HCT116 (cell line): Measurements from ENCODE around the gene ZDHHC21. TPM values are rescaled to one million over a fixed set of nuclear protein-coding genes. Genes with fewer than 3 reads are reported as not detected.
"Not testable (repeated sequence)": the region's sequence is repeated elsewhere in the genome, so short reads cannot be mapped to it uniquely, and the experiment has no call there.

Experiments
- ATAC-seq: fragments of 200-7000 bp; cut with Tn5 transposase; 2 replicates; pipeline ENCODE4 v1.9.1; 2020; ENCODE audit warnings: mild to moderate bottlenecking, moderate library complexity
- BruUV-seq: library from RNA; stranded (reverse); fragments of 400-500 nt; replicated peaks from 2 replicates; lab custom pipeline; 2021; lab: Mats Ljungman, UMichigan
- CTCF ChIA-PET: fragments of 300-600 bp; sonication (Branson Sonifier 250); formaldehyde crosslinking; loops from one replicate; lab custom pipeline; 2021; ENCODE audit warnings: antibody characterized with exemption; lab: Charles Lee
- POLR2A ChIA-PET: fragments of 300-600, 350-600 bp; sonication (Branson Sonifier 250); formaldehyde crosslinking; loops from one replicate; lab custom pipeline; 2021; ENCODE audit warnings: antibody characterized with exemption; lab: Charles Lee
- RAD21 ChIA-PET, 2 experiments: fragments of 300-600 bp; sonication (Branson Sonifier 250); formaldehyde crosslinking; loops; one replicate each; lab custom pipeline; 2023; ENCODE audit warnings: low total read pairs in 2 of 2; ENCODE audit not compliant: uncharacterized antibody in 2 of 2, unreplicated experiment in 2 of 2, low non-redundant PET in 1 of 2; lab: Charles Lee
- DNase-seq: peaks from one replicate; pipeline ENCODE4 v3.0.0-alpha.2; 2010; ENCODE audit warnings: low read depth, low spot score
- H2AFZ ChIP-seq: fragments of 200-600 bp; shearing (Covaris generic), sonication (generic); 2 replicates; pipeline ENCODE4 v1.6.1; 2017; ENCODE audit warnings: low read depth, mixed run types, mixed read lengths, antibody characterized with exemption, low read length; ENCODE audit not compliant: poor library complexity, severe bottlenecking
- H3K27ac ChIP-seq: 2 replicates; pipeline ENCODE4 v1.5.1; 2012; ENCODE audit warnings: low read depth, low read length
- H3K27me3 ChIP-seq: fragments of 200-600 bp; sonication (generic); 2 replicates; pipeline ENCODE4 v1.6.1; 2016; ENCODE audit warnings: mixed run types, low read length, mixed read lengths; ENCODE audit not compliant: insufficient read depth
- H3K36me3 ChIP-seq, 2 experiments: fragments of 200-500 bp in 1 of 2; fragments of 200-600 bp in 1 of 2; sonication (Bioruptor generic) in 1 of 2; sonication (generic) in 1 of 2; 2 replicates each; pipeline versions ENCODE4 v1.5.1 to v1.6.1; 2014 to 2016; ENCODE audit warnings: low read length in 2 of 2, inconsistent platforms in 1 of 2, mixed read lengths in 1 of 2, mixed run types in 1 of 2; ENCODE audit not compliant: insufficient read depth in 2 of 2, control insufficient read depth in 1 of 2
- H3K4me1 ChIP-seq, 2 experiments: fragments of 200-600 bp in 1 of 2; sonication (generic) in 1 of 2; 2 replicates each; pipeline versions ENCODE4 v1.5.1 to v1.6.1; 2012 to 2017; ENCODE audit warnings: low read length in 2 of 2, inconsistent platforms in 1 of 2, mild to moderate bottlenecking in 1 of 2, mixed read lengths in 1 of 2, mixed run types in 1 of 2, moderate library complexity in 1 of 2; ENCODE audit not compliant: insufficient read depth in 2 of 2, control insufficient read depth in 1 of 2
- H3K4me2 ChIP-seq: fragments of 200-600 bp; sonication (generic); 2 replicates; pipeline ENCODE4 v1.6.1; 2017; ENCODE audit warnings: mixed run types, low read length, mixed read lengths
- H3K4me3 ChIP-seq, 2 experiments: fragments of 200-600 bp in 1 of 2; sonication (generic) in 1 of 2; replicated peaks in 1 of 2; 2 replicates each; pipeline ENCODE4 v1.5.1; 2011 to 2016; ENCODE audit warnings: low read length in 2 of 2, control low read depth in 1 of 2, low read depth in 1 of 2, mild to moderate bottlenecking in 1 of 2, mixed read lengths in 1 of 2, mixed run types in 1 of 2
- H3K79me2 ChIP-seq: fragments of 200-600 bp; sonication (generic); 2 replicates; pipeline ENCODE4 v1.6.1; 2017; ENCODE audit warnings: mild to moderate bottlenecking, mixed run types, low read length, moderate library complexity, mixed read lengths; ENCODE audit not compliant: insufficient read depth
- H3K9ac ChIP-seq: fragments of 200-600 bp; sonication (generic); 2 replicates; pipeline ENCODE4 v1.6.1; 2016; ENCODE audit warnings: low read length, mixed read lengths
- H3K9me2 ChIP-seq: fragments of 200-600 bp; sonication (generic), shearing (Covaris generic); 2 replicates; pipeline ENCODE4 v1.6.1; 2017; ENCODE audit warnings: mixed run types, mild to moderate bottlenecking, moderate library complexity; ENCODE audit not compliant: insufficient read depth
- H3K9me3 ChIP-seq, 2 experiments: fragments of 200-500 bp in 1 of 2; fragments of 200-600 bp in 1 of 2; sonication (Bioruptor generic) in 1 of 2; sonication (generic) in 1 of 2; 2 replicates each; pipeline ENCODE4 v1.6.1; 2014 to 2017; ENCODE audit warnings: low read length in 2 of 2, mixed read lengths in 2 of 2, inconsistent platforms in 1 of 2, low read depth in 1 of 2, mild to moderate bottlenecking in 1 of 2, mixed run types in 1 of 2, moderate library complexity in 1 of 2; ENCODE audit not compliant: control insufficient read depth in 1 of 2, insufficient read depth in 1 of 2
- H4K20me1 ChIP-seq: fragments of 200-600 bp; sonication (generic), shearing (Covaris generic); 2 replicates; pipeline ENCODE4 v1.6.1; 2017; ENCODE audit warnings: mixed run types, mild to moderate bottlenecking, moderate library complexity; ENCODE audit not compliant: insufficient read depth
- CBX3 ChIP-seq: IDR thresholded peaks from 2 replicates; pipeline ENCODE4 v1.6.1; 2012; ENCODE audit warnings: low read depth
- EZH2phosphoT487 ChIP-seq: fragments of 200-600 bp; IDR thresholded peaks from 2 replicates; pipeline ENCODE4 v1.6.1; 2018; ENCODE audit warnings: antibody characterized with exemption, borderline replicate concordance
- FOSL1 ChIP-seq: IDR thresholded peaks from 2 replicates; pipeline ENCODE4 v1.6.1; 2012; ENCODE audit warnings: low read depth
- JUND ChIP-seq: IDR thresholded peaks from 2 replicates; pipeline ENCODE4 v1.6.1; 2012
- POLR2A ChIP-seq: IDR thresholded peaks from 2 replicates; pipeline ENCODE4 v1.7.0; 2011; ENCODE audit warnings: borderline replicate concordance; ENCODE audit not compliant: insufficient read depth, insufficient read length; ENCODE audit errors: extremely low read depth
- POLR2AphosphoS5 ChIP-seq: IDR thresholded peaks from 2 replicates; pipeline ENCODE4 v1.6.1; 2011; ENCODE audit warnings: mild to moderate bottlenecking, low read depth, low read length, moderate library complexity
- RAD21 ChIP-seq: IDR thresholded peaks from 2 replicates; pipeline ENCODE4 v1.6.1; 2012; ENCODE audit warnings: low read depth, mild to moderate bottlenecking
- SIN3A ChIP-seq: IDR thresholded peaks from 2 replicates; pipeline ENCODE4 v1.6.1; 2012; ENCODE audit warnings: low read depth
- SP1 ChIP-seq: IDR thresholded peaks from 2 replicates; pipeline ENCODE4 v1.6.1; 2012; ENCODE audit warnings: low read depth
- SRF ChIP-seq: IDR thresholded peaks from 2 replicates; pipeline ENCODE4 v1.6.1; 2012; ENCODE audit warnings: low read depth
- TCF7L2 ChIP-seq: IDR thresholded peaks from 2 replicates; pipeline ENCODE4 v1.7.0; 2011; ENCODE audit warnings: borderline replicate concordance, inconsistent platforms; ENCODE audit not compliant: insufficient read depth, insufficient read length; ENCODE audit errors: extremely low read depth
- ZFX ChIP-seq: fragments of 450-650 bp; IDR thresholded peaks from 2 replicates; pipeline ENCODE4 v1.6.1; 2017
- intact Hi-C: fragments of 100-400 bp; cut with micrococcal nuclease; formaldehyde crosslinking; loops from 2 replicates; pipeline ENCODE4 v1.10.0; 2022
- total RNA-seq: library from RNA; stranded (reverse); gene quantifications from one replicate; pipeline ENCODE4 v1.2.1, GENCODE V29; 2021; ENCODE audit not compliant: unreplicated experiment
- TF ChIP-seq, protein P1 (sequence below): IDR thresholded peaks from 2 replicates; pipeline ENCODE4 v1.6.1; 2012; ENCODE audit warnings: low read depth
- TF ChIP-seq, protein P2 (sequence below), 3 experiments: fragments of 200-600 bp in 1 of 3; sonication (generic) in 1 of 3; IDR thresholded peaks in 2 of 3; conservative IDR thresholded peaks in 1 of 3; 2 replicates each; pipeline ENCODE4 v1.5.1; 2012 to 2017; ENCODE audit warnings: low read depth in 2 of 3, low read length in 2 of 3, antibody characterized with exemption in 1 of 3, borderline replicate concordance in 1 of 3, control low read depth in 1 of 3, mild to moderate bottlenecking in 1 of 3, mixed read lengths in 1 of 3, mixed run types in 1 of 3, moderate library complexity in 1 of 3; ENCODE audit not compliant: insufficient read depth in 1 of 3
- TF ChIP-seq, protein P3 (sequence below): IDR thresholded peaks from 2 replicates; pipeline ENCODE4 v1.6.1; 2011; ENCODE audit warnings: mild to moderate bottlenecking, low read length, moderate library complexity; ENCODE audit not compliant: insufficient replicate concordance; ENCODE audit errors: extremely low read depth

Gene ZDHHC21
- total RNA-seq, 1 experiment from 2014 or later, result 5.9 TPM

DNA sequence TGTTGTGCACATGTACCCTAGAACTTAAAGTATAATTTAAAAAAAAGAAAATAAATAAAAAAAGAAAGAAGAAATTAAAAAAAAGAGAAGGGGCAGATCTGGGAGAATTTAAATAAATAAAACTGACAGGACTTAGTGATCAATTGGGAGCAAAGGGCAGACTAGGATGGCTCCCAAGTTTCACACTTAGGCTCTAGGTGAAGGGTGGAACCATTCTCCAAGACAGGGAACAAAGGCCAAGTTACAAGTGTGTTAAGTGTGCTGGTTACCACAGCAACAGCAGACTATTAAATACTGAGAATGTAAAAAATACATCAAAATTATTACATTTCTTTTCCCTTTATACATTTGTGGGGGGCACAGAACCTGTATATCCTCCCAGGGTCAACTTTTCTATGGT, 7.1 kb downstream of the ZDHHC21 start:
- Histone ChIP-seq H4K20me1 (no peaks in the 10 kb centered on the region), H3K27me3 (no peaks in the 10 kb centered on the region), H3K36me3 (peaks cover 0 to 10% of the 10 kb centered on the region in 2 experiments; a peak in 2 of 4 replicates), H3K4me3 (no peak overlapping the region), H3K9me3 (no peaks in the 10 kb centered on the region), H2AFZ (no peak overlapping the region), H3K4me2 (no peak overlapping the region), H3K79me2 (no peaks in the 10 kb centered on the region), H3K4me1 (no peaks in the 10 kb centered on the region), H3K9me2 (no peaks in the 10 kb centered on the region), H3K27ac (no peak overlapping the region), H3K9ac (no peak overlapping the region)
- ChIA-PET RAD21 (no interaction called here), CTCF (no interaction called here), POLR2A (no interaction called here)
- DNase-seq, result no peak
- ATAC-seq, result no peak
- no TSS peak for BruUV-seq
- TF ChIP-seq, protein P1, sequence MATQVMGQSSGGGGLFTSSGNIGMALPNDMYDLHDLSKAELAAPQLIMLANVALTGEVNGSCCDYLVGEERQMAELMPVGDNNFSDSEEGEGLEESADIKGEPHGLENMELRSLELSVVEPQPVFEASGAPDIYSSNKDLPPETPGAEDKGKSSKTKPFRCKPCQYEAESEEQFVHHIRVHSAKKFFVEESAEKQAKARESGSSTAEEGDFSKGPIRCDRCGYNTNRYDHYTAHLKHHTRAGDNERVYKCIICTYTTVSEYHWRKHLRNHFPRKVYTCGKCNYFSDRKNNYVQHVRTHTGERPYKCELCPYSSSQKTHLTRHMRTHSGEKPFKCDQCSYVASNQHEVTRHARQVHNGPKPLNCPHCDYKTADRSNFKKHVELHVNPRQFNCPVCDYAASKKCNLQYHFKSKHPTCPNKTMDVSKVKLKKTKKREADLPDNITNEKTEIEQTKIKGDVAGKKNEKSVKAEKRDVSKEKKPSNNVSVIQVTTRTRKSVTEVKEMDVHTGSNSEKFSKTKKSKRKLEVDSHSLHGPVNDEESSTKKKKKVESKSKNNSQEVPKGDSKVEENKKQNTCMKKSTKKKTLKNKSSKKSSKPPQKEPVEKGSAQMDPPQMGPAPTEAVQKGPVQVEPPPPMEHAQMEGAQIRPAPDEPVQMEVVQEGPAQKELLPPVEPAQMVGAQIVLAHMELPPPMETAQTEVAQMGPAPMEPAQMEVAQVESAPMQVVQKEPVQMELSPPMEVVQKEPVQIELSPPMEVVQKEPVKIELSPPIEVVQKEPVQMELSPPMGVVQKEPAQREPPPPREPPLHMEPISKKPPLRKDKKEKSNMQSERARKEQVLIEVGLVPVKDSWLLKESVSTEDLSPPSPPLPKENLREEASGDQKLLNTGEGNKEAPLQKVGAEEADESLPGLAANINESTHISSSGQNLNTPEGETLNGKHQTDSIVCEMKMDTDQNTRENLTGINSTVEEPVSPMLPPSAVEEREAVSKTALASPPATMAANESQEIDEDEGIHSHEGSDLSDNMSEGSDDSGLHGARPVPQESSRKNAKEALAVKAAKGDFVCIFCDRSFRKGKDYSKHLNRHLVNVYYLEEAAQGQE, result no peak
- TF ChIP-seq FOSL1 (no peak), ZFX (no peak), EZH2phosphoT487 (no peak), TCF7L2 (no peak), POLR2AphosphoS5 (no peak), SP1 (no peak), SRF (no peak), SIN3A (no peak), CBX3 (no peak), POLR2A (no peak), JUND (no peak), RAD21 (no peak)
- TF ChIP-seq, protein P2, sequence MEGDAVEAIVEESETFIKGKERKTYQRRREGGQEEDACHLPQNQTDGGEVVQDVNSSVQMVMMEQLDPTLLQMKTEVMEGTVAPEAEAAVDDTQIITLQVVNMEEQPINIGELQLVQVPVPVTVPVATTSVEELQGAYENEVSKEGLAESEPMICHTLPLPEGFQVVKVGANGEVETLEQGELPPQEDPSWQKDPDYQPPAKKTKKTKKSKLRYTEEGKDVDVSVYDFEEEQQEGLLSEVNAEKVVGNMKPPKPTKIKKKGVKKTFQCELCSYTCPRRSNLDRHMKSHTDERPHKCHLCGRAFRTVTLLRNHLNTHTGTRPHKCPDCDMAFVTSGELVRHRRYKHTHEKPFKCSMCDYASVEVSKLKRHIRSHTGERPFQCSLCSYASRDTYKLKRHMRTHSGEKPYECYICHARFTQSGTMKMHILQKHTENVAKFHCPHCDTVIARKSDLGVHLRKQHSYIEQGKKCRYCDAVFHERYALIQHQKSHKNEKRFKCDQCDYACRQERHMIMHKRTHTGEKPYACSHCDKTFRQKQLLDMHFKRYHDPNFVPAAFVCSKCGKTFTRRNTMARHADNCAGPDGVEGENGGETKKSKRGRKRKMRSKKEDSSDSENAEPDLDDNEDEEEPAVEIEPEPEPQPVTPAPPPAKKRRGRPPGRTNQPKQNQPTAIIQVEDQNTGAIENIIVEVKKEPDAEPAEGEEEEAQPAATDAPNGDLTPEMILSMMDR (IDR thresholded peaks at IDR 0.05 in 2 of 3, conservative IDR thresholded peaks at IDR 0.05 in 1 of 3; ENCODE audit: borderline replicate concordance in 1 of 3, insufficient read depth in 1 of 3, low read depth in 2 of 3, low read length in 2 of 3), result no peak
- TF ChIP-seq, protein P3, sequence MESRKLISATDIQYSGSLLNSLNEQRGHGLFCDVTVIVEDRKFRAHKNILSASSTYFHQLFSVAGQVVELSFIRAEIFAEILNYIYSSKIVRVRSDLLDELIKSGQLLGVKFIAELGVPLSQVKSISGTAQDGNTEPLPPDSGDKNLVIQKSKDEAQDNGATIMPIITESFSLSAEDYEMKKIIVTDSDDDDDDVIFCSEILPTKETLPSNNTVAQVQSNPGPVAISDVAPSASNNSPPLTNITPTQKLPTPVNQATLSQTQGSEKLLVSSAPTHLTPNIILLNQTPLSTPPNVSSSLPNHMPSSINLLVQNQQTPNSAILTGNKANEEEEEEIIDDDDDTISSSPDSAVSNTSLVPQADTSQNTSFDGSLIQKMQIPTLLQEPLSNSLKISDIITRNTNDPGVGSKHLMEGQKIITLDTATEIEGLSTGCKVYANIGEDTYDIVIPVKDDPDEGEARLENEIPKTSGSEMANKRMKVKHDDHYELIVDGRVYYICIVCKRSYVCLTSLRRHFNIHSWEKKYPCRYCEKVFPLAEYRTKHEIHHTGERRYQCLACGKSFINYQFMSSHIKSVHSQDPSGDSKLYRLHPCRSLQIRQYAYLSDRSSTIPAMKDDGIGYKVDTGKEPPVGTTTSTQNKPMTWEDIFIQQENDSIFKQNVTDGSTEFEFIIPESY, result no peak
- intact Hi-C loops, result no loop called here

DNA sequence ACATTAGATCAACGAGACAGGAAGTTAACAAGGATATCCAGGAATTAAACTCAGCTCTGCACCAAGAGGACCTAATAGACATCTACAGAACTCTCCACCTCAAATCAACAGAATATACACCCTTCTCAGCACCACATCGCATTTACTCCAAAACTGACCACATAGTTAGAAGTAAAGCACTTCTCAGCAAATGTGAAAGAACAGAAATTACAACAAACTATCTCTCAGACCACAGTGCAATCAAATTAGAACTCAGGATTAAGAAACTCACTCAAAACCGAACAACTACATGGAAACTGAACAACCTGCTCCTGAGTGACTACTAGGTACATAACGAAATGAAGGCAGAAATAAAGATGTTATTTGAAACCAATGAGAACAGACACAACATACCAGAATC, 10.6 kb downstream of the ZDHHC21 start:
- H3K4me2 ChIP-seq, ATAC-seq, H3K36me3 ChIP-seq, POLR2A ChIA-PET, H3K79me2 ChIP-seq, RAD21 ChIA-PET, DNase-seq, H3K27me3 ChIP-seq, H2AFZ ChIP-seq, H3K9me3 ChIP-seq, H3K9ac ChIP-seq, CTCF ChIA-PET, H3K4me3 ChIP-seq, H3K9me2 ChIP-seq, H3K4me1 ChIP-seq, intact Hi-C loops, H4K20me1 ChIP-seq, H3K27ac ChIP-seq, BruUV-seq: not testable (repeated sequence)
